Mucosa of rectum (tissue), 2 donors: ENCODE results near the gene UBE2J2.

Experiments used
- H3K27ac ChIP-seq, 2 donors: one replicate each; pipeline ENCODE4 v1.7.0; 2013; ENCODE audit warnings: inconsistent platforms in 2 of 2, low read depth in 2 of 2, low read length in 2 of 2
- H3K27me3 ChIP-seq, 2 donors: one replicate each; pipeline ENCODE4 v1.7.0; 2013; ENCODE audit warnings: low read length in 2 of 2; ENCODE audit not compliant: control insufficient read depth in 2 of 2, insufficient read depth in 2 of 2
- H3K36me3 ChIP-seq, 2 donors: one replicate each; pipeline ENCODE4 v1.7.0; 2013; ENCODE audit warnings: low read length in 2 of 2; ENCODE audit not compliant: control insufficient read depth in 2 of 2, insufficient read depth in 2 of 2
- H3K4me1 ChIP-seq, 2 donors: one replicate each; pipeline ENCODE4 v1.7.0; 2013; ENCODE audit warnings: low read length in 2 of 2, mild to moderate bottlenecking in 1 of 2; ENCODE audit not compliant: control insufficient read depth in 2 of 2, insufficient read depth in 2 of 2
- H3K4me3 ChIP-seq, 2 donors: one replicate each; pipeline ENCODE4 v1.7.0; 2013; ENCODE audit warnings: low read length in 2 of 2
- H3K9ac ChIP-seq, 2 donors: one replicate each; pipeline ENCODE4 v1.7.0; 2013; ENCODE audit warnings: low read length in 2 of 2, low read depth in 1 of 2, mild to moderate bottlenecking in 1 of 2
- H3K9me3 ChIP-seq, 2 donors: one replicate each; pipeline ENCODE4 v1.7.0; 2013; ENCODE audit warnings: low read length in 2 of 2; ENCODE audit not compliant: control insufficient read depth in 2 of 2
- donor health status: healthy.
- donor health status: Normal muscosa, but diverticular disease.

The UBE2J2 gene

GRCh38 chr1:1213345-1214265 lies 60.0 kb downstream of the UBE2J2 start, which contains the start of gene TNFRSF4:
Gene TNFRSF4, minus strand, starts transcription at chr1:1214153. Its CDS starts 26 bp downstream, at chr1:1214127.
- peak within 1 kb of the TSS in 1 of 2 donors; percentile 13 for H3K4me3 ChIP-seq
- H3K27me3 ChIP-seq, result peaks cover 2 to 10% of the 10 kb centered on the region in 2 donors
- peak within 1 kb of the TSS in 1 of 2 donors; percentile 48 for H3K27ac ChIP-seq
- no peaks in the 10 kb centered on the region for H3K9me3 ChIP-seq
- H3K4me1 ChIP-seq, result peaks cover 3 to 5% of the 10 kb centered on the region in 2 donors
- no peak within 1 kb of the TSS for H3K9ac ChIP-seq
- peaks cover 15 to 20% of the 10 kb centered on the region in 2 donors for H3K36me3 ChIP-seq

- Histone ChIP-seq H3K9me3 (no peaks in the 10 kb centered on the region), H3K27ac (peak overlapping the region; percentile 29 to 48), H3K36me3 (peaks cover 8 to 12% of the 10 kb centered on the region in 2 donors), H3K9ac (peak overlapping the region in 1 of 2 donors; percentile 26), H3K4me3 (peak overlapping the region; percentile 13 to 16), H3K27me3 (peaks cover 2 to 13% of the 10 kb centered on the region in 2 donors), H3K4me1 (peaks cover 8 to 10% of the 10 kb centered on the region in 2 donors)
Measured at GRCh38 chr1:1212780-1213344, 60.8 kb downstream of the UBE2J2 start.

- H3K27me3 ChIP-seq, result peaks cover 5 to 18% of the 10 kb centered on the region in 2 donors
- H3K36me3 ChIP-seq, result peaks cover 3 to 6% of the 10 kb centered on the region in 2 donors
- H3K4me3 ChIP-seq, result no peak overlapping the region
- H3K9me3 ChIP-seq, result no peaks in the 10 kb centered on the region
- no peak overlapping the region for H3K27ac ChIP-seq
- peaks cover 8 to 10% of the 10 kb centered on the region in 2 donors for H3K4me1 ChIP-seq
- H3K9ac ChIP-seq, result no peak overlapping the region
Measured at GRCh38 chr1:1211541-1212441, 61.9 kb downstream of the UBE2J2 start.

- no peaks in the 10 kb centered on the region for H3K9me3 ChIP-seq
- no peaks in the 10 kb centered on the region for H3K36me3 ChIP-seq
- no peak overlapping the region for H3K27ac ChIP-seq
- peaks cover 9 to 26% of the 10 kb centered on the region in 2 donors for H3K27me3 ChIP-seq
- no peak overlapping the region for H3K9ac ChIP-seq
- H3K4me1 ChIP-seq, result peaks cover 12 to 14% of the 10 kb centered on the region in 2 donors
- H3K4me3 ChIP-seq, result no peak overlapping the region
Measured at GRCh38 chr1:1210726-1211540, 62.7 kb downstream of the UBE2J2 start.

- Histone ChIP-seq H3K36me3 (no peaks in the 10 kb centered on the region), H3K27me3 (peaks cover 14 to 38% of the 10 kb centered on the region in 2 donors), H3K9me3 (no peaks in the 10 kb centered on the region), H3K9ac (peak overlapping the region in 1 of 2 donors; percentile 65), H3K27ac (peak overlapping the region; percentile 37 to 74), H3K4me1 (peaks cover 14 to 16% of the 10 kb centered on the region in 2 donors), H3K4me3 (peak overlapping the region in 1 of 2 donors; percentile 30)
Measured at GRCh38 chr1:1208713-1209433, 64.8 kb downstream of the UBE2J2 start.

GRCh38 chr1:1207571-1207892 lies 66.1 kb downstream of the UBE2J2 start:
- no peaks in the 10 kb centered on the region for H3K36me3 ChIP-seq
- H3K27me3 ChIP-seq, result peaks cover 14 to 38% of the 10 kb centered on the region in 2 donors
- no peak overlapping the region for H3K4me3 ChIP-seq
- peak overlapping the region in 1 of 2 donors; percentile 22 for H3K27ac ChIP-seq
- no peak overlapping the region for H3K9ac ChIP-seq
- no peaks in the 10 kb centered on the region for H3K9me3 ChIP-seq
- H3K4me1 ChIP-seq, result peaks cover 9 to 16% of the 10 kb centered on the region in 2 donors

GRCh38 chr1:1206966-1207531 lies 66.6 kb downstream of the UBE2J2 start:
- peak overlapping the region in 1 of 2 donors; percentile 32 for H3K27ac ChIP-seq
- H3K9ac ChIP-seq, result no peak overlapping the region
- H3K4me1 ChIP-seq, result peaks cover 9 to 14% of the 10 kb centered on the region in 2 donors
- peaks cover 14 to 38% of the 10 kb centered on the region in 2 donors for H3K27me3 ChIP-seq
- H3K9me3 ChIP-seq, result no peaks in the 10 kb centered on the region
- H3K4me3 ChIP-seq, result no peak overlapping the region
- no peaks in the 10 kb centered on the region for H3K36me3 ChIP-seq

GRCh38 chr1:1206376-1206965 lies 67.2 kb downstream of the UBE2J2 start, which contains the start of gene TNFRSF18:
Gene TNFRSF18, minus strand, starts transcription at chr1:1206592. Its CDS starts 21 bp downstream, at chr1:1206571.
- peak within 1 kb of the TSS in 1 of 2 donors; percentile 32 for H3K27ac ChIP-seq
- H3K4me1 ChIP-seq, result peaks cover 9 to 14% of the 10 kb centered on the region in 2 donors
- H3K9ac ChIP-seq, result peak within 1 kb of the TSS in 1 of 2 donors; percentile 33
- peak within 1 kb of the TSS; percentile 5 to 37 for H3K4me3 ChIP-seq
- H3K27me3 ChIP-seq, result peaks cover 14 to 38% of the 10 kb centered on the region in 2 donors
- no peaks in the 10 kb centered on the region for H3K9me3 ChIP-seq
- H3K36me3 ChIP-seq, result no peaks in the 10 kb centered on the region
